Neutrophil (primary cell): ENCODE data around the gene CA10.

ENCODE experiments used
- H3K27ac ChIP-seq: fragments of 200-600 bp; sonication (generic); 2 replicates; pipeline ENCODE4 v1.5.1; 2016; ENCODE audit warnings: mild to moderate bottlenecking, moderate library complexity
- H3K27me3 ChIP-seq: fragments of 200-600 bp; sonication (generic); 2 replicates; pipeline ENCODE4 v1.6.0; 2016; ENCODE audit warnings: mild to moderate bottlenecking
- H3K36me3 ChIP-seq: fragments of 200-600 bp; sonication (generic); 2 replicates; pipeline ENCODE4 v1.5.1; 2017
- H3K4me1 ChIP-seq, 2 experiments: fragments of 200-600 bp in 1 of 2; sonication (generic) in 1 of 2; 1 replicate in 1 of 2; 2 replicates in 1 of 2; pipeline versions ENCODE4 v1.5.1 to v1.6.1; 2013 to 2016; ENCODE audit warnings: low read depth in 1 of 2, low read length in 1 of 2, mild to moderate bottlenecking in 1 of 2, moderate library complexity in 1 of 2; ENCODE audit not compliant: control insufficient read depth in 1 of 2, insufficient read depth in 1 of 2
- H3K4me3 ChIP-seq, 2 experiments: fragments of 200-600 bp in 1 of 2; sonication (generic) in 1 of 2; 1 replicate in 1 of 2; 2 replicates in 1 of 2; pipeline ENCODE4 v1.5.1; 2013 to 2016; ENCODE audit warnings: low read depth in 1 of 2, low read length in 1 of 2, mild to moderate bottlenecking in 1 of 2, moderate library complexity in 1 of 2
- H3K9me3 ChIP-seq: fragments of 200-600 bp; sonication (generic); 2 replicates; pipeline ENCODE4 v1.5.1; 2016
- CTCF ChIP-seq: fragments of 200-600 bp; sonication (generic); IDR thresholded peaks from 2 replicates; pipeline ENCODE4 v1.5.1; 2016; ENCODE audit warnings: antibody characterized with exemption

CA10 gene

GRCh38 chr17:52110923-52111581, 47.5 kb downstream of the CA10 start:
- Histone ChIP-seq H3K9me3 (peaks cover 1% of the 10 kb centered on the region), H3K4me3 (no peak overlapping the region), H3K27me3 (no peaks in the 10 kb centered on the region), H3K4me1 (no peaks in the 10 kb centered on the region), H3K36me3 (no peaks in the 10 kb centered on the region), H3K27ac (no peak overlapping the region)
- TF ChIP-seq CTCF, result no peak

DNA sequence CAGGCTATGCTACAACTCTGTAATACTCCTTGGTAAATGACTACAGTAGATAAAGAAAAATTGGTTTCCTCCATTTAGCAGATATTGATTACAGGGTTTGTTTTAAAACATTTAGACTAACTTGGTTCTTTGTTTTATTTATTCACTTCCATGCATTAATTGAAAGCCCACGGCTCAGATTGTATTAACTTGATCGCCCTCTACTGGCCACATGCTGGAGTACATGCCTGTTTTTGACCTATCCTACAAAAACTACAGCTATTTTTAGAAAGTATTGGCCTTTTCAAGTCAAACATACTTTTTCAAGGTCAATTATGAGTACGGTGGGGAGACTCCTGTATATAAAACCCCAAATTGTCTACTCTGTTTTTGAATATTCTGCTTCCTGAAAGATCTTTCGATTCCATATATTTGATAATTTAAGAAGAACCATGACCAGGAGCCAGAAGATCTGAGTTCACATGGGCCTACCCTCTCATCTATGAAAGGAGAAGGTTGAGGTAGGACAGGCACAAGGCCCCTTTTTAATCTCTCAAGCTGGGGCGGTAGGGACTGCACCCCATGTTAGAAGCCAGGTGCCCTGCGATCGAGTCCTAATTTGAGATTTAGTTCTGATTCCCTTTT, 51.8 kb downstream of the CA10 start:
- no peaks in the 10 kb centered on the region for H3K36me3 ChIP-seq
- H3K4me3 ChIP-seq, result no peak overlapping the region
- H3K27me3 ChIP-seq, result no peaks in the 10 kb centered on the region
- TF ChIP-seq CTCF, result no peak
- no peaks in the 10 kb centered on the region for H3K9me3 ChIP-seq
- H3K4me1 ChIP-seq, result no peaks in the 10 kb centered on the region
- H3K27ac ChIP-seq, result no peak overlapping the region

GRCh38 chr17:52106072-52106471, 52.4 kb downstream of the CA10 start:
- Histone ChIP-seq H3K9me3 (no peaks in the 10 kb centered on the region), H3K27me3 (no peaks in the 10 kb centered on the region), H3K4me1 (no peaks in the 10 kb centered on the region), H3K27ac (no peak overlapping the region), H3K4me3 (no peak overlapping the region), H3K36me3 (no peaks in the 10 kb centered on the region)
- TF ChIP-seq CTCF, result no peak

DNA sequence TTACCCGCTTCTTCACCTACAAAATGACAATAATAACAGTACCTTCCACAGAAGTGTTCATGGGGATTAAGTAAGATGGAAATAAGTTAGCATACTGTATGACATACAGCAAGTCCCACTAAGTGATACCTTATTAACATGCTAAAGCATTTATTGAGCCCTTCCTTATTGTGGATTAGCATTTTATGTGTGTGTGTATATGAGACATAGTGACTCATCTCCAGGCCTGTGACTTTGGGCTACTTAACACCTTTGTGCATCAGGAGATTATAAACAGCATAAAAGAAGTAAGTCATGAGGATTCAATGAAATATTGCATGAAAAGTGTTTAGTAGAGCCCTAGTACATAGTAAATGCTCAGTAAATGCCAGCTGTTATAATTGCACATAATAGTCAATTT, 52.9 kb downstream of the CA10 start:
- no peaks in the 10 kb centered on the region for H3K36me3 ChIP-seq
- H3K9me3 ChIP-seq, result no peaks in the 10 kb centered on the region
- H3K4me3 ChIP-seq, result no peak overlapping the region
- no peaks in the 10 kb centered on the region for H3K4me1 ChIP-seq
- no peak overlapping the region for H3K27ac ChIP-seq
- no peak for TF ChIP-seq CTCF
- H3K27me3 ChIP-seq, result no peaks in the 10 kb centered on the region

GRCh38 chr17:52096056-52096455, 62.5 kb downstream of the CA10 start:
- Histone ChIP-seq H3K27ac (no peak overlapping the region), H3K4me1 (no peaks in the 10 kb centered on the region), H3K4me3 (no peak overlapping the region), H3K27me3 (no peaks in the 10 kb centered on the region), H3K9me3 (no peaks in the 10 kb centered on the region), H3K36me3 (no peaks in the 10 kb centered on the region)
- TF ChIP-seq CTCF, result no peak
